ENCODE measurements around the gene AMER1.

- no peak for TF ChIP-seq CTCF (IDR thresholded peaks at IDR 0.05; ENCODE audit: low read length)
- TF ChIP-seq EZH2 (IDR thresholded peaks at IDR 0.05; ENCODE audit: borderline replicate concordance, low read length), result no peak
These were observed 13.5 kb downstream of the AMER1 start for GRCh38 chrX:64192040-64192439.

All from OCI-LY1 (cell line).